ENCODE measurements around the gene GRB2.

GRB2 gene

DNA sequence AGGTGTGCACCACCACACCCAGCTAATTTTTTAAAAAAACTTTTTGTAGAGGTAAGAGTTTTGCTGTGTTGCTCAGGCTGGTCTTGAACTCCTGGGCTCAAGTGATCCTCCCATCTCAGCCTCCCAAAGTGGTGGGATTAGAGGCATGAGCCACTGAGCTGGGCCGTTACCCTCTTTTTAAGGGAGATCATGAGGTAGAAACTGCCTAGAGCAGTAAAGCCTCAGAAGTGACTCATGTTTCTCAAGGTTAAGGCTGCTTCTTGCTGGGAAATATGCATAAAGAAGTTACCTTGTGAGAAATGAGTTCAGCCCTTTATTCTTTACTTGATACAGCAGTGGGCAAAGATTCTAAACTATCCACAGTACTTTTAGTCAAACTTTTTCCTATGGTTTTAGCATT is 38.2 kb downstream of the GRB2 start:
- no peak for DNase-seq (ENCODE audit: extremely low read depth, low read depth)
- TF ChIP-seq, protein P1, sequence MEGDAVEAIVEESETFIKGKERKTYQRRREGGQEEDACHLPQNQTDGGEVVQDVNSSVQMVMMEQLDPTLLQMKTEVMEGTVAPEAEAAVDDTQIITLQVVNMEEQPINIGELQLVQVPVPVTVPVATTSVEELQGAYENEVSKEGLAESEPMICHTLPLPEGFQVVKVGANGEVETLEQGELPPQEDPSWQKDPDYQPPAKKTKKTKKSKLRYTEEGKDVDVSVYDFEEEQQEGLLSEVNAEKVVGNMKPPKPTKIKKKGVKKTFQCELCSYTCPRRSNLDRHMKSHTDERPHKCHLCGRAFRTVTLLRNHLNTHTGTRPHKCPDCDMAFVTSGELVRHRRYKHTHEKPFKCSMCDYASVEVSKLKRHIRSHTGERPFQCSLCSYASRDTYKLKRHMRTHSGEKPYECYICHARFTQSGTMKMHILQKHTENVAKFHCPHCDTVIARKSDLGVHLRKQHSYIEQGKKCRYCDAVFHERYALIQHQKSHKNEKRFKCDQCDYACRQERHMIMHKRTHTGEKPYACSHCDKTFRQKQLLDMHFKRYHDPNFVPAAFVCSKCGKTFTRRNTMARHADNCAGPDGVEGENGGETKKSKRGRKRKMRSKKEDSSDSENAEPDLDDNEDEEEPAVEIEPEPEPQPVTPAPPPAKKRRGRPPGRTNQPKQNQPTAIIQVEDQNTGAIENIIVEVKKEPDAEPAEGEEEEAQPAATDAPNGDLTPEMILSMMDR (IDR thresholded peaks at IDR 0.05; ENCODE audit: low read depth, low read length): no peak

DNA sequence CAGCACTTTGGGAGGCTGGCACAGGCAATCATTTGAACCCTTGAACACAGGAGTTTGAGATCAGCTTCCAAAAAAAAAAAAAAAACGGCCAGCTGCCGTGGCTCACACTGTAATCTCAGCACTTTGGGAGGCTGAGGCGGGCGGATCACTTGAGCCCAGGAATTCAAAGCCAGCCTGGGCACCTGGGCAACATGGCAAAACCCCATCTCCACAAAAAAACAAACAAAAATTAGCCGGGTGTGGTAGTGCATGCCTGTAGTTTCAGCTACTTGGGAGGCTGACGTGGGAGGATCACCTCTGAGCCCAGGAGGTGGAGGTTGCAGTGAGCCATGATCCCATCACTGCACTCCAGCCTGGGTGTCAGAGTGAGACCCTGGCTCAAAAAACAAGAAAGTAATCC is 39.0 kb downstream of the GRB2 start:
- DNase-seq (ENCODE audit: extremely low read depth, low read depth): no peak
- TF ChIP-seq, protein P1 (IDR thresholded peaks at IDR 0.05; ENCODE audit: low read depth, low read length): no peak

DNA sequence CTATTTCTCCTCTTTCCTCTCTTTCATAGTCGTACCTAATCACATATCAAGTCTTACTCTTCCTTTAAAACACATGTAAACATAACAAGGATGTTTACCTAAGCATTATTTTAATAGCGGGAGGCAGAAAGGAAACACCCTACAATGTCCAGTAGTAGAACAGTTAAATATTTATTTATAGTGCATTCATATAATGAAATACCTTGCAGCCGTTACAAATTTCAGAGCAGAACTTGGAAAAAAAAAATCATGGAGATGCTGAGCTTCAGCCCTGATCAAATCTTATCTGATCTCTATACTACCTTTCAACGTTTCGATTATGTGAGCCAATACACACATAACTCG is 39.6 kb downstream of the GRB2 start:
- DNase-seq (ENCODE audit: extremely low read depth, low read depth): no peak
- TF ChIP-seq, protein P1 (IDR thresholded peaks at IDR 0.05; ENCODE audit: low read depth, low read length): no peak

DNA sequence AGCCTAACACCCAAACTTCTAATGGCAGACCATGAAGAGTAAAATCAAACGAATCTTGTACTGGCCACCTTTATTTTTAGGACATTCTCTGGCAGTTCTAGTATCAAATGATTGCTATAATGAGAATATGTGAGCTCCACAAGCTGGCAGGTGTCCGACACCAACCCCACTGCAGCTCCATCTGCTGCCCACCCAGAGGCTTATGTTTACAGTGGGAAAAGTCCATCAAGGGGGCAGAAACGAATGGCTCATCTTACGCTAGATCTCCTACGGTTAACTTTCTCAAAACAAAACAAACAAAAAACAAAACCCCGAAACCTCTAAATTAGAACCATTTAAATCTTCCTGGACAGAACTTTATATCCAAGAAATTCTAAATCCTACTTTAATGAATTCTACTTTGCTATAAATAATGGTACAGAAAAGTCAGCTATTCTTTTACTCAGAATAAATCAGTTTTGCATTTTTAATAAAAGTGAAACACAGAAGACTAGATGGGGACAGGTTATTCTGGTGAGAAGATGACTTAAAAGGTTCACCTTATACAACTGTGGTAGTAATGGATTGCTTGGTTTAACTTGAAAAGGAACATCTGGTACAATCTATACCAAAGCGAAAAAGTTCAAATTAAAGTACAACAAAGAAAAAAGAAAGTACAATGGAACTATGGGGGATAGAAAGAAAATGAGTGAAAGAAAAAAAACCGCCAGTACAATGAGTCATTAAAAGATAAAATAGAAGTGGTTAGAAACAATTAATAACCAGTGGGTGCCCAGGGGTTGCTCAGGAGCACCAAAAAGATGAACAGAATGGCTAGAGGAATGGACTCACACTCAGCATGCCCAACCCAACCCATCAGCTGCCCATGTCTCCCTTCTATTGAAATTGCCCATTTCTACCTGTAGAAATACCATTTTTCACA is 40.2 kb downstream of the GRB2 start:
- DNase-seq (ENCODE audit: extremely low read depth, low read depth): no peak
- TF ChIP-seq, protein P1 (IDR thresholded peaks at IDR 0.05; ENCODE audit: low read depth, low read length): no peak

DNA sequence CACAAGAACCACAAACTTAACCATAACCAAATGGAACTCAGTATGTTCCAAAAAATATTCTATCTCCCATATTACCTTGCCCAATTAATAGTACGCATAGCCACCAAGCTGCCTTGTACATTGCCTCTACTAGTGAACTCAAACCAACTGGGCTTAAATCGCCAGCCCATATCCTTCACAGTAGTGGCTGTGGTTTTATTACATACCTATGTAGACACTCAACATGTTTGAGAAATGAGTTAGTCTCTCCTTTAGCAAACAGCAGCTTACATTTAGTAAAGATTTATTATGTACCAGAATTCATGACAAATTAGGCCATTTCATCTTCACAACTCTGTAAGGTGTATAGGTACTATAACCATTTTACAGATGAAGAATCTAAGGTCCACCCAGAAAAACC is 41.4 kb downstream of the GRB2 start:
- DNase-seq (ENCODE audit: extremely low read depth, low read depth): peak; percentile 32
- TF ChIP-seq, protein P1 (IDR thresholded peaks at IDR 0.05; ENCODE audit: low read depth, low read length): no peak

DNA sequence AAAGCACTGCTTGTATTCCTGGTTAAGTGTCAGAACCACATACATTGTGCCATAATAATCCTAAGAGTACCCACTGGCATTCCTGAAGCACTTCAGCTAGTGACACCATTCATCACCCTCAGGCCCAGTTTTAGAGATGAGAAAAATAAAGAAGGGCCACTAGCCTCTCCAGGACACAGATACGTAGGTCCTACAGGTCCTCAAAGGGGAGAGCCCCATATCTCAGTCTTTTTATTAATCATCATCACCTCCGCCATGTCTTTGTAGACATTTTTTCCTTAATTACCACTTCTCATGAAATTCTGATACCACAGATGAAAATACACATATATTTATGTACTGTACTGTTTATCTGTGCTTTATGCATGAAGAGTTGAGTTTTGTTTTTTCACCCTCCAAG is 43.5 kb downstream of the GRB2 start:
- DNase-seq (ENCODE audit: extremely low read depth, low read depth): no peak
- TF ChIP-seq, protein P1 (IDR thresholded peaks at IDR 0.05; ENCODE audit: low read depth, low read length): no peak

DNA sequence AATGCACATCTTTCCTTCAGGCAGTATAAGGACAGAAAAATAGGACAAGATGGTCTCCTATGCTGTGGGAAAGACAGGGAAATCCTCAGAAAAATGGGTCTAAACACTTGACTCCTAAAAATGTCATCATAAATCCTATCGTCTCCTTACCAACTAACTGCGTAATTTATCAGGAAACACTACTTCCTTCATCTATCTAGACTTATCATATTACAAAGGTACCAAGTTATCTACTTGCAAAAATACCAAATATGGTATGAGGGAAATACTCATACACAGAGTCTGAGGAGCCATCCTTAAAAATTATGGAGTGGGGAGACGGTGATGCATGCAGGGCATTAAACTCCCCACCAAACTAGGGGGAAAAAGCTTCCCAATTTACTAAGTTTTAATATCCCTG is 44.1 kb downstream of the GRB2 start:
- DNase-seq (ENCODE audit: extremely low read depth, low read depth): no peak
- TF ChIP-seq, protein P1 (IDR thresholded peaks at IDR 0.05; ENCODE audit: low read depth, low read length): no peak

Data from AG09319 (cell line).